Thyroid gland (tissue), 4 donors: Measurements from ENCODE around the gene LCN12.

ENCODE experiments used
- POLR2A ChIP-seq, 2 donors: fragments of 450-650 bp; IDR thresholded peaks; one replicate each; pipeline ENCODE4 v1.6.1; 2017; ENCODE audit warnings: antibody characterized with exemption in 2 of 2, mild to moderate bottlenecking in 2 of 2, moderate library complexity in 1 of 2
- TF ChIP-seq, protein P1 (sequence below), 6 experiments: fragments of 200-600 bp in 3 of 6; fragments of 450-650 bp in 3 of 6; sonication (generic) in 3 of 6; IDR thresholded peaks; one replicate each; pipeline ENCODE4 v1.5.1; 2016 to 2019; ENCODE audit warnings: antibody characterized with exemption in 6 of 6, mild to moderate bottlenecking in 2 of 6, inconsistent platforms in 1 of 6, moderate library complexity in 1 of 6

DNA sequence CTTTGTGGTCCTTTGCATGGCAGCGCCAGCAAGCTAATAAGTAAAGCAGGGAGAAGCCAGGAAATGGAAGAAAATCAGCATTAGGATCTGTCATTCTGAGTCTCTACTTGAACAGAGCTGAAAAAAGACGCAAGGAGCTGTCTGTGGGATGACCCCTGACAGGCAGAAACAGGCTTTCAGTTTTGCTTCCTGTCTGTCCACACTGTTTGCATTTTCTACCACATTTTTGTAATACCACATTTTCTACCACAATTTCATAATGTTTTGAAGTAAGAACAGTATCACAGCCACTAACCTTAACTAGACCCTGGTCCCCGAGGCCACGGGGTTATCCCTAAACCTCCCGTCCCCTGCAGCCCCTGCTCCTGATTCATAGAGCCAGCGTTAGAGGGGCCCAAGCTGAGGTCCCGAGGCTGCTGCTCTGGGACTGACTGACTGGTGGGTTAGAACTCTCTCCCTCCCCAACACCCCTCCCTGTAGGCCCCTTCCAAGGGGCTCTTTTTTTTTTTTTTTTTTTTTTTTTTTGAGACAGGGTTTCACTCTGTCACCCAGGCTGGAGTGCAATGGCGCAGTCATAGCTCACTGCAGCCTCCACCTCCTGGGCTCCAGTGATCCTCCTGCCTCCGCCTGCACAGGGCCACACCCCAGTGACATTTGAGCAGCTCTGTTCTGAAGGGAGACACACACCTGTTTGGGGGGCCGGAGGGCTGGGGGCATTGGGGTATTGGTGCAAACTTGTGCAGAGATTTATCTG lies 48.3 kb downstream of the LCN12 start:
- TF ChIP-seq, protein P1, sequence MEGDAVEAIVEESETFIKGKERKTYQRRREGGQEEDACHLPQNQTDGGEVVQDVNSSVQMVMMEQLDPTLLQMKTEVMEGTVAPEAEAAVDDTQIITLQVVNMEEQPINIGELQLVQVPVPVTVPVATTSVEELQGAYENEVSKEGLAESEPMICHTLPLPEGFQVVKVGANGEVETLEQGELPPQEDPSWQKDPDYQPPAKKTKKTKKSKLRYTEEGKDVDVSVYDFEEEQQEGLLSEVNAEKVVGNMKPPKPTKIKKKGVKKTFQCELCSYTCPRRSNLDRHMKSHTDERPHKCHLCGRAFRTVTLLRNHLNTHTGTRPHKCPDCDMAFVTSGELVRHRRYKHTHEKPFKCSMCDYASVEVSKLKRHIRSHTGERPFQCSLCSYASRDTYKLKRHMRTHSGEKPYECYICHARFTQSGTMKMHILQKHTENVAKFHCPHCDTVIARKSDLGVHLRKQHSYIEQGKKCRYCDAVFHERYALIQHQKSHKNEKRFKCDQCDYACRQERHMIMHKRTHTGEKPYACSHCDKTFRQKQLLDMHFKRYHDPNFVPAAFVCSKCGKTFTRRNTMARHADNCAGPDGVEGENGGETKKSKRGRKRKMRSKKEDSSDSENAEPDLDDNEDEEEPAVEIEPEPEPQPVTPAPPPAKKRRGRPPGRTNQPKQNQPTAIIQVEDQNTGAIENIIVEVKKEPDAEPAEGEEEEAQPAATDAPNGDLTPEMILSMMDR (IDR thresholded peaks at IDR 0.05): no peak
- TF ChIP-seq POLR2A (IDR thresholded peaks at IDR 0.05): no peak
